DMS53 (cell line): ENCODE data around the gene UBE2G2.

Source experiments
- DNase-seq: peaks from one replicate; lab custom pipeline; 2025; lab: John Stamatoyannopoulos, UW

Gene UBE2G2

DNA sequence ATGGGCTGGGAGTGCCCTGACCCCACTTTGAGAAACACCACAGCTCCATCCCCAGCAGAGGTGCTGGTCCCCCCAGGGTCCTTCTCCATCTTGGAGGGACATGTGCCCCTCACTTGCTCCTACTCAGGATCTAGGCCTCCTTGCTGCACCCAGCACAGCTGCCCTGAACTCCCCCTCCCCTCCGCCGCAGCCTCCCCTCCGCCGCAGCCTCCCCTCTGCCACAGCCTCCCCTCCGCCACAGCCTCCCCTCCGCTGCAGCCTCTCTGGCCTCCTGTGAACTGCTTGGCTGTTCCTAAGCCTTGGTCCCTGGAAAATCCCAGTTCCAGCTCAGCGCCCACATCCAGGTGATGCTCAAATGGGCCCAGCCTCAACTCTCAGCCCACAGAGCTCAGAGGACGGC lies 74.3 kb downstream of the UBE2G2 start:
- DNase-seq: no peak

DNA sequence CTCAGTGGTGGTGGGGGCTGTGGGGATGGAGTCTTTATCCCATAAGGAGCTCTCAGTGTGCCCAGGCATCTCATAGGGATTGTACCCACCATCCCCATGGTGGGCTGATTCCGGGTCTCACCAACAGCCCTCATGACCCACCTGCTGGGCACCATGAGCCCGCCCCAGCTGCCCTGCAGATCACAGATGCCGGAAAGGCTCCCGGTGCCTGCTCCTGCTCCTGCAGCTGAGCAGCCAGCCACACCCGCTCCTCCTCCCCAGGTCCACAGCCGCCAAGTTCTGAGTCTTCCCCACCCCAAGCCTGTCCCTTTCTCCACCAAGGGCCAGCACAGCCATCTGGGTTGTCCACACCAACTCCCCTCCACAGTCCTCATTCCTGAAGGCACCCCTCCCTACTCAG lies 74.8 kb downstream of the UBE2G2 start:
- no peak for DNase-seq

DNA sequence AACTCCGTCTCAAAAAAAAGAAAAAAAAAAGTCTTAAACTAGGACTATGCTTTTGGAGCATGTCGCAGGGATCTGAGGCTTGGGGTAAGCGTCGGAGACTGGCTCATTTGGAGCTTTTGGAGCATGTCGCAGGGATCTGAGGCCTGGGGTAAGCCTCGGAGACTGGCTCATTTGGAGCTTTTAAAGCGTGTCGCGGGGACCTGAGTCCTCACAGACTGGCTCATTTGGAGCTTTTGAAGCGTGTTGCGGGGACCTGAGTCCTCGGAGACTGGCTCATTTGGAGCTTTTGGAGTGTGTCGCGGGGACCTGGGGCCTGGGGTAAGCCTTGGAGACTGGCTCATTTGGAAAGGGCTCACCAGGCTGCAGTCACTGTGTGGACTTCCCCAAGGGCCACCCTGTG lies 76.7 kb downstream of the UBE2G2 start:
- no peak for DNase-seq

DNA sequence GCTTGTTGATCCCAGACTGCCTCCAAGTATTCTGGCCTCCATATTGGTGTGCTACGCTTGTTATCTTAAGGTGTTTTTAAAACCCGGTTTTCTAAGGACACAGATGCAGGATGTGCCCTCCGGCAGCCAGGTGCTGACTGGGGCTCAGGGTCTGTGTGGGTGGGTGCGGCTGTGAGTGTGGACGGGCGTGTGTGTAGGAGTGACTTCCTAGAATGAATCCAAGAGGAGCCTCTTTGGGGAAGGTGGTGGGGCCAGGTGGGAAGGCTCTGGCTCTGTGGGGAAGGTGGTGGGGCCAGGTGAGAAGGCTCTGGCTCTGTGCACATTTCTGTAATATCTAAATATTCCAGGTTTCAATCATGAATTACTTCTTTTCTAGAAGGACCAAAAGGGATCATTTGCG lies 77.4 kb downstream of the UBE2G2 start:
- no peak for DNase-seq

DNA sequence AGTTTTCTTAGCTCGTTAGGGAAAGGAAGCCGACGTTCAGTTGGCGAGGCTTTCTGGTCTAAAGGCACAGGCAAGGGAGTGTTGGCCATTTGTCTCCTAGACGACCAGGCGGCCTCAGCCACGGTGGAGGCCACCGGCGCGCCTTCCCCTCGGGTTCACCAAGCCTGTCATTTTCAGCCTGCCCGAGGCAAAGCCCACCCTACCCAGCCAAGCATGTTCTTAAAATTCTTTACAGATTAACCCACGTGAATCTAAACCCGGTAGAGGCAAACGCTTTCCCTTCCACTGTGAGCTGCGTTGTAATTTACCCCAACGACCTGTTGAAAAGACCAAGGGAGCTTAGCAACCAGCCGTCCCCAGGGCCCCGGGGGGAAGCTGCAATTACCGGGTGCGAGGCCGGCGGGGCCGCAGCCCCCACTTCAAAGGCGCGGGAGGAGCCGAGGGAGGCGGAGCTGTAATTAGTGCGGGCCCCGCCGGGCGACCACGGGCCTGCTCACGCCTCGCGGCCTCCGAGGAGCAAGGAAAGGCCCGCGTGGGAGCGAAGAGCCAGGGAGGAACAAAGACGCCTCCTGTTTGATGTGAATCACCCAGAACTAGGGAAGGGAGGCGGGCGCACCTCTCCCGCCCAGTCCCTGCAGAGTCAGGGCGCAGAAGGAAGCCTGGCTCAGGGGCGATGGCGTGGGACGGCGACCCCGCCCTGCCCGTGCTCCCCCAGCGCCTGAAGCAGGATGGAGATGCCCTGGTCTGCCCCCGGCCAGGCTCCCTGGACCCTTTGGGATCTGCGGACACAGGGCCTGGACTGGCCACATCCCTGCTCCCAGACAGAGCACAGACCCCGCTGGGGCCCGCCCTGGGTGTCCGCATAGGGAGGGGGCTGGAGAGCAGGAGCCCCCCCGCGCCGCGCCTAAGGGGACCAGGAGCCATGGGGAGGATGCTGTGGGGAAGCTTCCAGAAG lies 78.2 kb downstream of the UBE2G2 start:
- no peak for DNase-seq

DNA sequence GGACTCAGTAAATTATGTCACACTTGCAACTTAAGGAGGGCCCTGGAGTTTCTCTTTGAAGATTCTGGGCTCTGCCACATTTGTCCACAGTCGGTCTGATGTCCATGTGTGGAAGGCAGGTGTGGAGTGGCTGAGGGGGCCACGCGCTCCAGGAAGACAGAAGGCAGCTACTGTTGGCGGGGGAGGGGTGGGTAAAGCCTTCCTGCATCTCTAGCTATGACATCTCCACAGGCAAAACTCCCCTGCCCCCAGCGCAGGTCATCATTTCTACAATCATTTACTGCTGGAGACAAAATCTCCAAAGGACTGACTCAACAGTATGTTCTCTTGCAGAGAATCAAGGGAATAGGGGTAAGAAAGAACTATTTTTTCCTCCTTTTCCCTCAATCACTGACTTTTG lies 78.9 kb downstream of the UBE2G2 start:
- no peak for DNase-seq

DNA sequence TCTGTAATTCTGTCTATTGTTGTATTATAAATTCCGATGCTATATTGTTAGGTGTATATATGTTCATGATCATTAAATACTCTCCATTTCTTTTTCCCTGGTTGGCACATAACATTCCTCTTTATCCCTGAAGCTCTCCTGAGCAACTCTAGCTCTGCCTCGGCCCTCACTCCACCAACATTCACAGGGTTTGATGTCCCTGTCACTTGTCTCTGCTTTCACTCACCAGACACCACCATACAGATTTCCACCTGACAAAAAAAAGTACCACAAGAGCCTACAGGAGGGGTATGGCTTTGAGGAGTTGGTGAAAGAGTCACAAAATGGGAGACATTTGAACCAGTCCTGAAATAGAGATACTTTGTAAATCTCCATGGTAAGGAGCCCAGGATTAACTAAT lies 81.5 kb downstream of the UBE2G2 start:
- no peak for DNase-seq
